ENCODE measurements around the gene FXYD1. TPM values are rescaled to one million over a fixed set of nuclear protein-coding genes. Genes with fewer than 3 reads are reported as not detected.
A peak's percentile ranks its signal among the peaks of the same experiment; 100 is the strongest.

FXYD1 gene
- total RNA-seq, 2 donors from 2014 or later = 1.6 to 9.1 TPM

- peak; percentile 38 to 58 (median 56) for DNase-seq
- peak within 1 kb of the TSS in 1 of 2 donors; percentile 7 for H3K4me3 ChIP-seq
- intact Hi-C loops (cut with DNase I) = no loop called here
- no peaks in the 10 kb centered on the region for H3K36me3 ChIP-seq (replicated peaks in 1 of 2; ENCODE audit: insufficient read depth in 1 of 2, low read depth in 2 of 2)
- peaks cover 18% of the 10 kb centered on the region for H3K4me1 ChIP-seq
- H3K27ac ChIP-seq = peak within 1 kb of the TSS in 2 of 4 donors; percentile 50 to 62
- H3K27me3 ChIP-seq = peaks cover 0 to 20% of the 10 kb centered on the region in 2 donors
- ATAC-seq = peak; percentile 73
- no peaks in the 10 kb centered on the region for H3K9me3 ChIP-seq
- WGBS, 2 donors = 2 to 3% methylated on average over 31 to 49 of the region's 49 CpGs
- TF ChIP-seq, protein P1, sequence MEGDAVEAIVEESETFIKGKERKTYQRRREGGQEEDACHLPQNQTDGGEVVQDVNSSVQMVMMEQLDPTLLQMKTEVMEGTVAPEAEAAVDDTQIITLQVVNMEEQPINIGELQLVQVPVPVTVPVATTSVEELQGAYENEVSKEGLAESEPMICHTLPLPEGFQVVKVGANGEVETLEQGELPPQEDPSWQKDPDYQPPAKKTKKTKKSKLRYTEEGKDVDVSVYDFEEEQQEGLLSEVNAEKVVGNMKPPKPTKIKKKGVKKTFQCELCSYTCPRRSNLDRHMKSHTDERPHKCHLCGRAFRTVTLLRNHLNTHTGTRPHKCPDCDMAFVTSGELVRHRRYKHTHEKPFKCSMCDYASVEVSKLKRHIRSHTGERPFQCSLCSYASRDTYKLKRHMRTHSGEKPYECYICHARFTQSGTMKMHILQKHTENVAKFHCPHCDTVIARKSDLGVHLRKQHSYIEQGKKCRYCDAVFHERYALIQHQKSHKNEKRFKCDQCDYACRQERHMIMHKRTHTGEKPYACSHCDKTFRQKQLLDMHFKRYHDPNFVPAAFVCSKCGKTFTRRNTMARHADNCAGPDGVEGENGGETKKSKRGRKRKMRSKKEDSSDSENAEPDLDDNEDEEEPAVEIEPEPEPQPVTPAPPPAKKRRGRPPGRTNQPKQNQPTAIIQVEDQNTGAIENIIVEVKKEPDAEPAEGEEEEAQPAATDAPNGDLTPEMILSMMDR (IDR thresholded peaks at IDR 0.05) = no peak
- TF ChIP-seq POLR2A (IDR thresholded peaks at IDR 0.05) = peak in 2 of 3 donors; percentile 11 to 43
Observed at GRCh38 chr19:35154525-35155406, 16.1 kb downstream of the FXYD1 start, which contains the start of gene FXYD5. Gene FXYD5, plus strand, starts transcription at chr19:35154735. Its CDS starts 816 bp downstream, at chr19:35155551.

GRCh38 chr19:35155441-35155840, 16.8 kb downstream of the FXYD1 start:
- Histone ChIP-seq H3K27me3 (peaks cover 0 to 20% of the 10 kb centered on the region in 2 donors), H3K36me3 (replicated peaks in 1 of 2; ENCODE audit: insufficient read depth in 1 of 2, low read depth in 2 of 2) (no peaks in the 10 kb centered on the region), H3K9me3 (no peaks in the 10 kb centered on the region), H3K4me3 (no peak overlapping the region), H3K27ac (peak overlapping the region in 1 of 4 donors; percentile 50), H3K4me1 (peaks cover 18% of the 10 kb centered on the region)
- intact Hi-C loops (cut with DNase I) = no loop called here
- WGBS, 2 donors = 27 to 39% methylated on average over 8 to 17 of the region's 17 CpGs
- DNase-seq (no peak), ATAC-seq (no peak)
- TF ChIP-seq POLR2A (IDR thresholded peaks at IDR 0.05) = no peak
- TF ChIP-seq, protein P1 (IDR thresholded peaks at IDR 0.05) = no peak

GRCh38 chr19:35155981-35156672, 17.5 kb downstream of the FXYD1 start:
- Histone ChIP-seq H3K4me1 (peaks cover 18% of the 10 kb centered on the region), H3K27ac (no peak overlapping the region), H3K4me3 (no peak overlapping the region), H3K9me3 (no peaks in the 10 kb centered on the region), H3K36me3 (replicated peaks in 1 of 2; ENCODE audit: insufficient read depth in 1 of 2, low read depth in 2 of 2) (no peaks in the 10 kb centered on the region), H3K27me3 (peaks cover 0 to 20% of the 10 kb centered on the region in 2 donors)
- no peak for ATAC-seq
- DNase-seq = no peak
- WGBS, 2 donors = 75 to 76% methylated on average over 6 of the region's 6 CpGs
- intact Hi-C loops (cut with DNase I) = no loop called here
- TF ChIP-seq, protein P1 (IDR thresholded peaks at IDR 0.05) = no peak
- no peak for TF ChIP-seq POLR2A (IDR thresholded peaks at IDR 0.05)

GRCh38 chr19:35156673-35157014, 18.0 kb downstream of the FXYD1 start:
- Histone ChIP-seq H3K9me3 (no peaks in the 10 kb centered on the region), H3K4me1 (peaks cover 18% of the 10 kb centered on the region), H3K4me3 (no peak overlapping the region), H3K27me3 (peaks cover 0 to 20% of the 10 kb centered on the region in 2 donors), H3K27ac (no peak overlapping the region), H3K36me3 (replicated peaks in 1 of 2; ENCODE audit: insufficient read depth in 1 of 2, low read depth in 2 of 2) (no peaks in the 10 kb centered on the region)
- intact Hi-C loops (cut with DNase I) = no loop called here
- 58 to 78% methylated on average over 7 of the region's 7 CpGs for WGBS, 2 donors
- DNase-seq = no peak
- TF ChIP-seq, protein P1 (IDR thresholded peaks at IDR 0.05) = no peak
- no peak for TF ChIP-seq POLR2A (IDR thresholded peaks at IDR 0.05)
- ATAC-seq = no peak
